DMS53 treated with DMSO at 0.1 percent for 48 hours (cell line): ENCODE results near the gene TMEM183A.
"Not testable (repeated sequence)": the region's sequence is repeated elsewhere in the genome, so short reads cannot be mapped to it uniquely, and the experiment has no call there.

ENCODE experiments used
- DNase-seq: peaks from one replicate; lab custom pipeline; 2025; ENCODE audit not compliant: unreplicated experiment; lab: John Stamatoyannopoulos, UW

TMEM183A gene

GRCh38 chr1:203006948-203007871, at the start of gene TMEM183A:
Gene TMEM183A (plus strand): TSS chr1:203007374. CDS start chr1:203007466, 92 bp downstream.
- peak; percentile 98 for DNase-seq

- peak; percentile 84 for DNase-seq
These were observed 49.2 kb upstream of the TMEM183A start, which contains the start of gene ADIPOR1 for GRCh38 chr1:202957733-202958543. Gene ADIPOR1 (minus strand): TSS chr1:202958312. CDS start chr1:202951070, 7,242 bp downstream.

- DNase-seq, result peak; percentile 54
These were observed 48.5 kb upstream of the TMEM183A start for GRCh38 chr1:202958544-202959275.

- DNase-seq, result peak; percentile 94
These were observed 47.9 kb upstream of the TMEM183A start for GRCh38 chr1:202959276-202959620.

- no peak for DNase-seq
These were observed 45.8 kb upstream of the TMEM183A start for GRCh38 chr1:202961220-202961880.

GRCh38 chr1:202964791-202965410, 42.3 kb upstream of the TMEM183A start:
- DNase-seq, result peak; percentile 28

- no peak for DNase-seq
These were observed 41.8 kb upstream of the TMEM183A start for GRCh38 chr1:202965422-202965821.

GRCh38 chr1:202966006-202966898, 40.9 kb upstream of the TMEM183A start:
- DNase-seq, result no peak

GRCh38 chr1:202967684-202968281, 39.4 kb upstream of the TMEM183A start:
- DNase-seq, result peak; percentile 64

GRCh38 chr1:202968351-202968750, 38.8 kb upstream of the TMEM183A start:
- no peak for DNase-seq

GRCh38 chr1:202968895-202969295, 38.3 kb upstream of the TMEM183A start:
- DNase-seq, result peak; percentile 29

- no peak for DNase-seq
These were observed 35.1 kb upstream of the TMEM183A start for GRCh38 chr1:202972046-202972445.

- DNase-seq, result no peak
These were observed 32.3 kb upstream of the TMEM183A start for GRCh38 chr1:202974856-202975255.

- no peak for DNase-seq
These were observed 30.5 kb upstream of the TMEM183A start for GRCh38 chr1:202976633-202977032.

- DNase-seq, result no peak
These were observed 27.7 kb upstream of the TMEM183A start for GRCh38 chr1:202979459-202979858.

GRCh38 chr1:202981939-202982338, 25.2 kb upstream of the TMEM183A start:
- DNase-seq, result no peak

- DNase-seq, result no peak
These were observed 24.3 kb upstream of the TMEM183A start for GRCh38 chr1:202982715-202983430.

- DNase-seq, result not testable (repeated sequence)
These were observed 21.1 kb upstream of the TMEM183A start for GRCh38 chr1:202986120-202986519.
